HepG2 (cell line): ENCODE data around the gene SLC45A3. TPM values are rescaled to one million over a fixed set of nuclear protein-coding genes. Genes with fewer than 3 reads are reported as not detected.

Experiments
- CAMTA2 ChIP-seq: sonication (generic); formaldehyde crosslinking; IDR thresholded peaks from 2 replicates; pipeline ENCODE4 v1.4.0; 2020; ENCODE audit warnings: mild to moderate bottlenecking, missing genetic modification reagents, borderline replicate concordance
- CENPBD1 ChIP-seq: sonication (generic); formaldehyde crosslinking; IDR thresholded peaks from 2 replicates; pipeline ENCODE4 v1.8.0; 2022; ENCODE audit warnings: missing genetic modification reagents, low read depth, mild to moderate bottlenecking, borderline replicate concordance
- EEA1 ChIP-seq: sonication (generic); formaldehyde crosslinking; IDR thresholded peaks from 2 replicates; pipeline ENCODE4 v1.5.1; 2020; ENCODE audit warnings: mild to moderate bottlenecking, missing genetic modification reagents, borderline replicate concordance
- FOXK1 ChIP-seq: sonication (generic); formaldehyde crosslinking; IDR thresholded peaks from 2 replicates; pipeline ENCODE4 v1.4.0; 2020; ENCODE audit warnings: low read depth, missing genetic modification reagents, borderline replicate concordance
- JUNB ChIP-seq: sonication (generic); formaldehyde crosslinking; IDR thresholded peaks from 2 replicates; pipeline ENCODE4 v1.8.0; 2022; ENCODE audit warnings: missing genetic modification reagents, mild to moderate bottlenecking, borderline replicate concordance
- MED1 ChIP-seq: sonication (generic); formaldehyde crosslinking; IDR thresholded peaks from 2 replicates; pipeline ENCODE4 v1.4.0; 2020; ENCODE audit warnings: missing genetic modification reagents
- MXI1 ChIP-seq: IDR thresholded peaks from 3 replicates; pipeline ENCODE4 v1.6.1; 2012; ENCODE audit warnings: low read depth, low read length, inconsistent platforms, borderline replicate concordance
- PBX2 ChIP-seq: IDR thresholded peaks from 2 replicates; pipeline ENCODE4 v1.6.1; 2016; ENCODE audit warnings: control low read depth
- RFX3 ChIP-seq: IDR thresholded peaks from 2 replicates; pipeline ENCODE4 v1.6.1; 2016; ENCODE audit warnings: missing biosample characterization, missing genetic modification reagents
- RXRB ChIP-seq: IDR thresholded peaks from 2 replicates; pipeline ENCODE4 v1.6.1; 2016; ENCODE audit warnings: borderline replicate concordance, missing genetic modification reagents, missing compliant biosample characterization
- ZBTB7A ChIP-seq: sonication (generic); formaldehyde crosslinking; IDR thresholded peaks from 2 replicates; pipeline ENCODE4 v1.8.0; 2022; ENCODE audit warnings: mild to moderate bottlenecking, missing genetic modification reagents
- ZFP91 ChIP-seq: sonication (generic); formaldehyde crosslinking; IDR thresholded peaks from 2 replicates; pipeline ENCODE4 v1.9.0; 2022; ENCODE audit warnings: missing genetic modification reagents, mild to moderate bottlenecking, borderline replicate concordance
- ZNF12 ChIP-seq: sonication (generic); formaldehyde crosslinking; IDR thresholded peaks from 2 replicates; pipeline ENCODE4 v1.5.0; 2020; ENCODE audit warnings: missing genetic modification reagents
- ZNF280B ChIP-seq: sonication (generic); formaldehyde crosslinking; IDR thresholded peaks from 2 replicates; pipeline ENCODE4 v1.5.0; 2020; ENCODE audit warnings: missing genetic modification reagents, mild to moderate bottlenecking, borderline replicate concordance
- ZNF33B ChIP-seq: sonication (generic); formaldehyde crosslinking; IDR thresholded peaks from 2 replicates; pipeline ENCODE4 v1.5.1; 2020; ENCODE audit warnings: mild to moderate bottlenecking, missing genetic modification reagents
- ZNF562 ChIP-seq: sonication (generic); formaldehyde crosslinking; IDR thresholded peaks from 2 replicates; pipeline ENCODE4 v1.8.0; 2022; ENCODE audit warnings: missing genetic modification reagents, borderline replicate concordance
- ZNF574 ChIP-seq: sonication (generic); formaldehyde crosslinking; IDR thresholded peaks from 2 replicates; pipeline ENCODE4 v1.4.0; 2020; ENCODE audit warnings: missing genetic modification reagents
- ZNF777 ChIP-seq: sonication (generic); formaldehyde crosslinking; IDR thresholded peaks from 2 replicates; pipeline ENCODE4 v1.4.0; 2020; ENCODE audit warnings: missing genetic modification reagents
- ZSCAN29 ChIP-seq: sonication (generic); formaldehyde crosslinking; conservative IDR thresholded peaks from 2 replicates; pipeline ENCODE4 v1.4.0; 2020; ENCODE audit warnings: mild to moderate bottlenecking, missing genetic modification reagents
- polyA plus RNA-seq, 8 experiments: library from polyadenylated mRNA; depleted of rRNA in 3 of 8; stranded (reverse) in 7 of 8; unstranded in 1 of 8; fragments of >200 nt; fragmentation: Illumina TruSeq in 4 of 8; extraction: Trizol in 4 of 8; gene quantifications; 2 replicates each; pipeline versions ENCODE4 v1.2.1 to v1.2.3, GENCODE V29; 2011 to 2016; ENCODE audit warnings: low read depth in 4 of 8, missing spikeins in 1 of 8, mixed read lengths in 1 of 8; ENCODE audit not compliant: insufficient read depth in 1 of 8
- total RNA-seq, 5 experiments: library from RNA; depleted of rRNA; stranded (reverse); fragments of >200 nt; fragmentation: Illumina TruSeq; extraction: Trizol; gene quantifications; 2 replicates each; pipeline ENCODE4 v1.2.3, GENCODE V29; 2016; ENCODE audit warnings: low read depth in 1 of 5

The SLC45A3 gene
- total and polyA plus RNA-seq, 2 of the 13 experiments (the other 11 are each of a cell fraction or from before 2014, with no cell fraction given), result 3.4 to 4.1 TPM

GRCh38 chr1:205631768-205632668 is 48.3 kb downstream of the SLC45A3 start, which contains the start of gene ELK4 (continued):
- peak; percentile 41; the same call in 1 of the 2 replicates for TF ChIP-seq ZNF280B (CRISPR knock-in tag)
- TF ChIP-seq CAMTA2, result no peak
- TF ChIP-seq RXRB (CRISPR knock-in tag), result peak; percentile 67
- TF ChIP-seq CENPBD1 (CRISPR knock-in tag), result no peak
- peak; percentile 84; the same call in 1 of the 2 replicates for TF ChIP-seq FOXK1 (CRISPR knock-in tag)
- no peak for TF ChIP-seq ZBTB7A (CRISPR knock-in tag)
- TF ChIP-seq ZNF12 (CRISPR knock-in tag), result no peak
- peak; percentile 67 for TF ChIP-seq MED1 (CRISPR knock-in tag)
- peak; percentile 74 for TF ChIP-seq ZSCAN29 (CRISPR knock-in tag)
- peak; percentile 89 for TF ChIP-seq ZNF574 (CRISPR knock-in tag)
- TF ChIP-seq PBX2 (CRISPR knock-in tag), result no peak
- no peak for TF ChIP-seq JUNB (CRISPR knock-in tag)
- peak; percentile 66 for TF ChIP-seq ZNF777 (CRISPR knock-in tag)
- TF ChIP-seq ZNF562 (CRISPR knock-in tag), result no peak
- TF ChIP-seq MXI1, result peak; percentile 76; the same call in 1 of the 3 replicates
- 0 out of 2 replicates have a peak, but pooled peaks have one; percentile 71 for TF ChIP-seq ZNF33B (CRISPR knock-in tag)
- peak; percentile 83 for TF ChIP-seq ZFP91 (CRISPR knock-in tag)
- no peak for TF ChIP-seq EEA1 (CRISPR knock-in tag)
- TF ChIP-seq RFX3 (CRISPR knock-in tag), result no peak
